ENCODE measurements around the gene CHAC1. TPM values are rescaled to one million over a fixed set of nuclear protein-coding genes. Genes with fewer than 3 reads are reported as not detected.
A peak's percentile ranks its signal among the peaks of the same experiment; 100 is the strongest.

The CHAC1 gene
- total RNA-seq, 2 donors from 2014 or later: 6.8 to 9.0 TPM

GRCh38 chr15:40930430-40931299 is 22.6 kb upstream of the CHAC1 start:
- Mint-ChIP-seq H3K36me3 (ENCODE audit: low read depth) (no peaks in the 10 kb centered on the region), H3K4me1 (peaks cover 45% of the 10 kb centered on the region), H3K9me3 (no peaks in the 10 kb centered on the region), H3K27me3 (ENCODE audit: insufficient read depth) (peaks cover 99% of the 10 kb centered on the region), H3K4me3 (peak overlapping the region; percentile 55), H3K27ac (no peak overlapping the region)
- WGBS, 2 experiments (ENCODE audit: insufficient coverage in 1 of 2, insufficient read length in 1 of 2): 2% methylated on average over 46 of the region's 46 CpGs; no CpG with 5 or more reads in 1 of the 2 experiments
- no peaks in the 10 kb centered on the region for H3K9me3 ChIP-seq (ENCODE audit: control insufficient read depth, low read length)
- peak; percentile 93 for DNase-seq
- no peak overlapping the region for H3K27ac ChIP-seq (ENCODE audit: low read depth, low read length)
- H3K4me3 ChIP-seq (ENCODE audit: low read length): peak overlapping the region; percentile 78
- peaks cover 12% of the 10 kb centered on the region for H3K4me1 ChIP-seq (ENCODE audit: control insufficient read depth, insufficient read depth, low read length)
- no peaks in the 10 kb centered on the region for H3K36me3 ChIP-seq (ENCODE audit: control insufficient read depth, insufficient read depth, low read length)
- H3K27me3 ChIP-seq (ENCODE audit: control insufficient read depth, insufficient read depth, low read length, poor library complexity, severe bottlenecking): peaks cover 100% of the 10 kb centered on the region
- peak; percentile 70 for TF ChIP-seq CTCF (conservative IDR thresholded peaks at IDR 0.05)
- H3K9ac ChIP-seq (ENCODE audit: extremely low read depth, low read length, poor library complexity, severe bottlenecking): no peak overlapping the region

GRCh38 chr15:40931300-40932142 is 21.8 kb upstream of the CHAC1 start:
- peak overlapping the region; percentile 55 for H3K4me3 Mint-ChIP-seq
- Histone ChIP-seq H3K9ac (ENCODE audit: extremely low read depth, low read length, poor library complexity, severe bottlenecking) (no peak overlapping the region), H3K9me3 (ENCODE audit: control insufficient read depth, low read length) (no peaks in the 10 kb centered on the region), H3K4me3 (ENCODE audit: low read length) (no peak overlapping the region), H3K36me3 (ENCODE audit: control insufficient read depth, insufficient read depth, low read length) (no peaks in the 10 kb centered on the region), H3K4me1 (ENCODE audit: control insufficient read depth, insufficient read depth, low read length) (peaks cover 5% of the 10 kb centered on the region), H3K27ac (ENCODE audit: low read depth, low read length) (no peak overlapping the region), H3K27me3 (ENCODE audit: control insufficient read depth, insufficient read depth, low read length, poor library complexity, severe bottlenecking) (peaks cover 99% of the 10 kb centered on the region)
- peak; percentile 49 for TF ChIP-seq CTCF (conservative IDR thresholded peaks at IDR 0.05)
- 82 to 87% methylated on average over 14 to 16 of the region's 16 CpGs for WGBS, 2 experiments (ENCODE audit: insufficient coverage in 1 of 2, insufficient read length in 1 of 2)
- H3K27ac Mint-ChIP-seq: no peak overlapping the region
- H3K36me3 Mint-ChIP-seq (ENCODE audit: low read depth): no peaks in the 10 kb centered on the region
- peaks cover 44% of the 10 kb centered on the region for H3K4me1 Mint-ChIP-seq
- peaks cover 97% of the 10 kb centered on the region for H3K27me3 Mint-ChIP-seq (ENCODE audit: insufficient read depth)
- DNase-seq: no peak
- H3K9me3 Mint-ChIP-seq: no peaks in the 10 kb centered on the region

- H3K4me1 Mint-ChIP-seq: peaks cover 38% of the 10 kb centered on the region
- DNase-seq: no peak
- no peak overlapping the region for H3K4me3 Mint-ChIP-seq
- no peak overlapping the region for H3K27ac Mint-ChIP-seq
- H3K27me3 Mint-ChIP-seq (ENCODE audit: insufficient read depth): peaks cover 93% of the 10 kb centered on the region
- Histone ChIP-seq H3K9ac (ENCODE audit: extremely low read depth, low read length, poor library complexity, severe bottlenecking) (no peak overlapping the region), H3K27ac (ENCODE audit: low read depth, low read length) (no peak overlapping the region), H3K4me3 (ENCODE audit: low read length) (no peak overlapping the region), H3K4me1 (ENCODE audit: control insufficient read depth, insufficient read depth, low read length) (peaks cover 5% of the 10 kb centered on the region), H3K27me3 (ENCODE audit: control insufficient read depth, insufficient read depth, low read length, poor library complexity, severe bottlenecking) (peaks cover 92% of the 10 kb centered on the region), H3K36me3 (ENCODE audit: control insufficient read depth, insufficient read depth, low read length) (no peaks in the 10 kb centered on the region), H3K9me3 (ENCODE audit: control insufficient read depth, low read length) (no peaks in the 10 kb centered on the region)
- no peaks in the 10 kb centered on the region for H3K9me3 Mint-ChIP-seq
- WGBS, 2 experiments (ENCODE audit: insufficient coverage in 1 of 2, insufficient read length in 1 of 2): 72 to 81% methylated on average over 5 to 8 of the region's 8 CpGs
- no peak for TF ChIP-seq CTCF (conservative IDR thresholded peaks at IDR 0.05)
- H3K36me3 Mint-ChIP-seq (ENCODE audit: low read depth): no peaks in the 10 kb centered on the region
Measured at GRCh38 chr15:40932156-40932555, 21.1 kb upstream of the CHAC1 start.

Measured in endodermal cell (in vitro differentiated cells).